SK-MEL-5 (cell line): ENCODE measurements around the gene USP27X. TPM values are rescaled to one million over a fixed set of nuclear protein-coding genes. Genes with fewer than 3 reads are reported as not detected.
A peak's percentile ranks its signal among the peaks of the same experiment; 100 is the strongest.

Source experiments
- DNase-seq: peaks from one replicate; pipeline ENCODE4 v3.0.0-alpha.2; 2016; ENCODE audit warnings: low read depth, low spot score
- in situ Hi-C: cut with HindIII; loops from 2 replicates; pipeline ENCODE4 v1.10.0; 2016; ENCODE audit warnings: low sequenced_read_pairs, high pct_unique_total_duplicates, low pct_unique_long_range_greater_than_20kb
- polyA plus RNA-seq, 2 experiments: library from polyadenylated mRNA; depleted of rRNA; stranded (reverse); fragments of >200 nt; gene quantifications; 2 replicates each; pipeline ENCODE4 v1.2.3, GENCODE V29; 2015
- total RNA-seq: library from RNA; depleted of rRNA; stranded (reverse); fragments of >200 nt; shearing (Covaris generic); gene quantifications from 2 replicates; pipeline ENCODE4 v1.2.3, GENCODE V29; 2014; rRNA removed

USP27X gene
- 7.1 and 7.8 TPM in 2 replicates for total RNA-seq
- polyA plus RNA-seq (2015; cell fraction: cytosol; rRNA removed) = 8.0 and 9.4 TPM in 2 replicates
- 3.6 and 5.2 TPM in 2 replicates for polyA plus RNA-seq (2015; cell fraction: nucleus; rRNA removed)

DNA sequence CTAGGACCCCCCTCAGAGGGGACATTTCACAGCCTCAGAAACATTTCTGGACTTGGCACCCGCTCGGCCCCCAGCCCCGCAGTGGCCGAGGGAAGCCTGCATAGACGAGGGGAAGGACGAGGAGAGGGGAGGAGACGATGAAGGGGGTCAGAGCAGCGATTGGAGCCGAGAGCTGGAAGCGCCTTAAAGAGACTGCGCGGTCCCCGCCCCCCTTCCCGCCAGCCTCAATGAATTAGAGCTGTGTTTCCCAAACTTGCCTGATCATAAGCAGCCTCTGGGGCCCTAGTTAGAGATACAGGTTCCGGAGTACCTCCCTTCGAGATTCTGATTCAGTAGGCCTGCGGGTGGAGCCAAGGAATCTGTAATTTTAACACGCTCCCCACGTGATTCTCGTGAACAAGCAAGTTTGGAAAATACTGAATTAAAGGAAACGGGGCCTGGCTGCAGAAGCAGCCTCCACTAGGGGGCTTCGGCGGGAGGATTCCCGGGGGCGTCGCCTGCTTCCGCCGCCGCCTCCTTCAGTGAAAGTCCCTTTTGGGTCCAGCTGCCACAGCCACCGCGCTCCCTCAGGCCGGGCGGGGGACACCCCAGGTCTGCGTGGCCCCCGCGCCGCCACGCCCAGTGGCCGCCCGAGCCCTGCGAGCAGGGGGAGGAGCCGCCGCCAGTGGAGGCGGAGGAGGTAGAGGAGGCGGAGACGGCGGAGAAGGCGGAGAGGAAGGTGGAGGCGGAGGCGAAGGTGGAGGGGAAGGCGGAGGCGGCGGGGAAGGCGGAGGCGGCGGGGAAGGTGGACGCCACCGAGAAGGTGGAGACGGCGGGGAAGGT, at the start of gene USP27X:
Gene USP27X (plus strand): TSS at position 651 of the 822 bp plus-strand sequence. CDS start 824 bp downstream, outside the sequence.
- peak; percentile 91 for DNase-seq
- in situ Hi-C loops = no loop called here

DNA sequence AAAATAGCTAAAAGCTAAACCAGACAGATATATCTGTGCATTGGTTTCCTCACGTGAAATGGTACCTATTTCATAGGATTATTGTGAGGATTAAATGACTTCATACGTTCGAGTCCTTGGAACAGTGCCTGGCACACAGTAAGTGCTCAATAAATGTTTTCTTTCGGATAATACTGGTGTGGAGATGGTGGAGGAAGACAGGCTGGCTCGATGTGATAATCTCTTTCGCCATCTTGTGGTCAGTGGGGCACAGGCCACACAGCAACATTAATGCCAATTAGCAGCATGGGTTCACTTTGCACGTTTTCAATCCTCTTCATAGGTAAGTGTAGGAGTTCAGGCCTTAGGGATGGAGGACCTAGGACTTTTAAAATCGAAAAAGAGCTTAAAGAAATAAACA, 40.9 kb upstream of the USP27X start:
- DNase-seq = peak; percentile 67
- in situ Hi-C loops = no loop called here

DNA sequence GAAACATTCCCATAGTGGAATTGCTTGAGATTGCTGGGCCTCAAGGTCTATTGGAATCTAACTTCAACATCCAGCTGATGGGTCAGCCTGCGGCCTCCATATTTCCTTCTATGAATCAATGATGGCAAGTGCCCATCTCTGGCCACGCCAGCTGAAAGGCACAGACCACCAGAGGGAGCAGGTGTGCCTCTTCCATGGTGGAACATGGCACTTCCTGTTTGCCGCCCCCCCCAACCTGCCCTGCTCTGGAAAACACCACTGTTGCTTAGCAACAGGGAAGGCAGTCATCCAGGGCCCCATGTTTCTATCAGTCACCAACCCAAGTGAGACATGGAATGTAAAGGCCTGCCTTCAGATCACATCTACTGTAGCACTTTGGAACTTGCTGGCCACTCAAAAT, 38.6 kb upstream of the USP27X start:
- DNase-seq = peak; percentile 84
- in situ Hi-C loops = no loop called here

DNA sequence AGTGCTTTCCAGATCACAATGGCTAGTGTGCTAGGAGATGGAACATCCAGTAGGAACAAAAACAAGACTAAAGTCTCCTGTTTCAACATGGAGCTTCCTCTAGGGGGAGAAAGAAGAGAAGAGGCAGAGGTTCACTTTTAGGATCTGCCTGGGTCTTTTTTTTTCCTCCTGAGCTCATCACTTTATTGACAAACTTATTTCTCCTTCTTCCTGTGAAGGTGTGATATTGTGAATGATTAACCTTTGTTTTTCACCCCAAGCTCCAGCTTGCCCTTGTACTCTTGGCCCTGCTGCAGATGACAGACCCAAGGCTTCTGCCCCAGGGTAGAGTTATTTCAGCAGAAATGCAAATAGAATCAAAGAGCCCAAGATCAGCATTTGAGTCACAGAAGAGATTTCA, 36.7 kb upstream of the USP27X start:
- DNase-seq = peak; percentile 48
- in situ Hi-C loops = no loop called here

DNA sequence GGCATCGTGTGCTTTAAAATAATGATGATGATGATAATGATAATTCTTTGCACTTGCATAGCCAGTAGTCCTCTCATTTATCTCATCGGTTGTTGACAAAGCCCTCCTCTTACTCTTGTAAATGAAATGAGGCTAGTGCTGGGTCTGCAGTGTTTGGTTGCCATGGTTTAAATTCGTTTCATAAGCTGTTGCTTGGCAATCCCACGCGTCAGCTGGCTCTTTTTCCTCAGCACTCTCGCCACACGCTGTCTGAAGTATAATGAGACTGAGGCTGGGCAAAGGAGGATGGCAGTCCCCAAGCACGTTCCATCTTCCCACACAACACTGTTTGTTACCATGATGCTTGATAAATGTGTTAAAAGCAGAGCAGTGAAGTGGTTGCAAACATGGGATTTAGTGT, 34.7 kb upstream of the USP27X start:
- in situ Hi-C loops = no loop called here

DNA sequence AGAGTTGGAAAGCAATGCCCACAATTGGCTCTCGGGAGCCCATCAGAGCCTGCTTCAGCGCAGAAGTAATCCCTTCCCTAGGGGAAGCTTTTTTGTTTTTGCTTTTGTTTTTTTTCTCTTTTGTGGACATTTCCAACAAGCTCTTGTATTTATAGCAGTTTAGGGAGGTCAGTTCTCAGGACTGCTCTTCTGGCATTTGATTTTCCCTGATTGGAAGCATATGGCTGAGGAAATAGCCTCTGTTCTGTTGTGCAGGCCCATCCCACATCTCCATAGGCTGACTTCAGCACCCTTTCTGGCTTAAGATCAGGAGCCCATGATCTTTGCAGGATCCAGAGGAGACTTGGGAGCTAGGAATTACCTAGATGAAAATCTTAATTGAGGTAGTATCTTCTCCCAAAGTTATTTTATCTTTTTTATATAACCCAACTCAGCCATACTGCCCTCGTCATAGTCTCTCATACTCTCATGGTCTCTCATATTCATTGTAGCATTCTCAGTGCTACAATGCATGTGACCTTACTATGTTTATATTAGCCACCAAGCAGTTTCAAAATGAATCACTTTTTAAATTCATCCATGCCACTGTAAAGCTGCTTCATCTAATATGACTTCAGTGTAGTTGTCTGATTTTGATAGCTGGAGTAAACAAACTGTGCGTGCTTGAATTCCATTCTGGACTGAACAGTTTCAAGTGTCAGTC, 33.4 kb upstream of the USP27X start:
- no peak for DNase-seq
- in situ Hi-C loops = no loop called here

More for the DNA sequence above, 34.7 kb upstream of the USP27X start:
- no peak for DNase-seq

DNA sequence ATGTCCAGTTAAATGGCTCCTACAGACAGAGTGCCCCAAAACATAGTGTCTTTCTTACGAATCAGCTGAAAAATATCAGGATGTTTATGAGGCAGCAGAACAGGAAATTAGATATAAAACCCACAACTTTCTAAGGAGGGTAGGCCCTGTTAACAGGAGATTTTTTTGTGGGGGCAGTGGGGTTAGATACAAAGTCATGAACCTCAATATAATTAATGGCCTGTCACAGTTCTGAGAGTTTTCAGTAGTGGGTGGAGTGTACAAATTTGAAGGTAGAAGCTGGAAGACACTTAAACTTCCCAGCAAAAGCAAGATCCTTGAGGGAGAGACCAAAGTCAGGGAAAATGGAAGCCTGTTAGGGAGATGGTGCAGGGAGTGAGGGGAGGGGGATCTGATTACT, 32.8 kb upstream of the USP27X start:
- in situ Hi-C loops = no loop called here
- DNase-seq = no peak

DNA sequence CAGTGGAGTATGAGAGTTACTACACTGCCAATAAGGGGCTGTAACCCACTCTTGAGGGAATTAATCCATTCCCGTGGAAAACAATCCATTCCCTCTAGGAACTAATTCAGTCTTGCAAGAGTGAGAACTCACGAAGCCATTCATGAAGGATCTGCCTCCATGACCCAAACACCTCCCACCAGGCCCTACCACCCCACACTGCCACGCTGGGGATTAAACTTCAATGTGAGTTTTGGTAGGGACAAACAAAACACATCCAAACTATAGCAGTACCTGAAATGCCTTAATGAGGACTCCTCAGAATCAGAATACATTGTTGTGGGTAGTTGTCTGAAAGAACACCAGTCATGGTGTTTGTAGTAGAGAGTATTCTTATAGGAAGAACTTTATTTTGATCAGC, 31.0 kb upstream of the USP27X start:
- DNase-seq = no peak
- in situ Hi-C loops = no loop called here

DNA sequence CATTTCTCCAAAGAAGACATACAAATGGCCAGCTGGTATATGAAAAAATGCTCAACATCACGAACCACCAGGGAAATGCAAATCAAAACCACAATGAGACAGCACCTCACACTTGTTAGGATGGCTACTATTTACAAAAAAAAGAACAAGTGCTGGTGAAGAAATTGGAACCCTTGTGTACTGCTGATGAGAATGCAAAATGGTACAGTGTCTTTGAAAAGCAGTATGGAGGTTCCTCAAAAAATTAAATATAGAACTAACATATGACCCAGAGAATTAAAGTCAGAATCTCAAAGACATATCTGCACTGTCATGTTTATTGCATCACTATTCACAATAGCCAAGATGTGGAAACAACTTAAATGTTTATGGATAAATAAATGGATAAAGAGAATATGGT, 29.3 kb upstream of the USP27X start:
- no peak for DNase-seq
- in situ Hi-C loops = no loop called here

DNA sequence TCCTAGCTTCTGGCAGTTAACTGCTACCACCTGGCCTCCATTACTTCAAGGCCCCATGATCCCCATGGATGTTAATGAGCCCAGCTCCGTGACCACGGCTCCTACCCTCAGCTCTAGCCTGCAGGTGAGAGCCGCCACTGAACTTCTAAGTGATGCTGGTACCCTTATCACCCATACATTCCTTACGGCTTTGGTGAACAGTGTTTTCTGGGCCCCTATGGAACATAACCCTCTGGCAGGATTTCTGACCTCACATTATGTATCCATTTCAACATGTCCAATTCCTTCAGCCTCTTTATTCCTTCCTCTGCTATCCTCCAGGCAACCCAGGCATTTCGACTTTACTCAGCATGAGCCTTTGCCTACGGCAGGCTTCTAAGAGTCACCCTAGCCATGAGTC, 25.6 kb upstream of the USP27X start:
- no peak for DNase-seq
- in situ Hi-C loops = no loop called here

DNA sequence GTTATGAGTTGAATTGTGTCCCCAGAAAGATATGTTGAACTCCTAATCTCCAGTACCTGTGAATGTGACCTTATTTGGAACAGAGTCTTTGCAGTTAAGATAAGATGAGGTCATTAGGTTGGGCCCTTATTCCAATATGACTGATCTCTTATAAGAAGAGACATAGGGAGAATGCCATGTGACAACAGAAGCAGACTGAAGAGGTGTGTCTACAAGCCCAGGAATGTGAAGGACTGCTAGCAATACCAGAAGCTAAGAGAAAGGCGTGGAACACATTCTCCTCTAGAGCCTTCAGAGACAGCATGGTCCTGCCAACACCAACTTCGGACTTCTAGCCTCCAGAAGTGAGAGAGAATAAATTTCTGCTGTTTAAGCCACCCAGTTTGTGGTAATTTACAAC, 22.5 kb upstream of the USP27X start:
- no peak for DNase-seq
- in situ Hi-C loops = no loop called here

DNA sequence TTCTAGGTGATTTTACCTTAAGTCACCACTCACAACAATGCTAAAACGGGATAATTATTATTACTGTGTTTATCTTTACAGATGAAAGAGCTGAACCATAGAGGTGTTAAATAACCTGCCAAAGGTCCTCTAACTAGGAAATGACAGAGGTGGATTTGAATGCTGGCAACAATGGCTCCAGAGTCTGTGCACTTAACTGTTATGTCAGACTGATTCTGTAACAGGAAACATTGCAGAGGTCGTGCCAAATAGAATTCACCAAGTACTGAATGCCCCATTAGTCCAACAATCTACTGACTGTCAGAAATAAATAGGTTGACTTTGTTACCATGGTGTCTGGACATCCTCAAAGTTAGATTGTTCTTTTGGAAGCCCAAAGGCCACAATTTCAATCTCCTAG, 20.9 kb upstream of the USP27X start:
- in situ Hi-C loops = no loop called here
- no peak for DNase-seq

DNA sequence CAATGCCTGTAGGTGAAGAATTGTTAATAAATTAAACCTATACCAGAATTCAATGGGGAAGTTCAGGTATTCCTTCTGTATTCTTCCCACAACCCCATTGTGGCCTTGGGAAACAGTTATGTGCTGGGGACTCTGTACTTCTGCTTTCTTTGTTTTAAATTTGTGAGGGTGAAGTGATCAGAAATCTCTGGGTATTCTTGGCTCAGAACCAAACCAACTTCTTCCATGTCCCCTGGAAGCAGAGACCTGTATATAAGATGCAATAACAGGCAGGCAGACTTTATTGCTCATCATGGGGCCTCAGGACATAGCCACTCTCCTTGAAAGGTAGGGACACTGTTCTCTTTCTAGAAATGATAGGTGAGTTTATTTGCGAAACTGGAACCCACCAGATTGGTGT, 19.8 kb upstream of the USP27X start:
- in situ Hi-C loops = no loop called here
- no peak for DNase-seq

DNA sequence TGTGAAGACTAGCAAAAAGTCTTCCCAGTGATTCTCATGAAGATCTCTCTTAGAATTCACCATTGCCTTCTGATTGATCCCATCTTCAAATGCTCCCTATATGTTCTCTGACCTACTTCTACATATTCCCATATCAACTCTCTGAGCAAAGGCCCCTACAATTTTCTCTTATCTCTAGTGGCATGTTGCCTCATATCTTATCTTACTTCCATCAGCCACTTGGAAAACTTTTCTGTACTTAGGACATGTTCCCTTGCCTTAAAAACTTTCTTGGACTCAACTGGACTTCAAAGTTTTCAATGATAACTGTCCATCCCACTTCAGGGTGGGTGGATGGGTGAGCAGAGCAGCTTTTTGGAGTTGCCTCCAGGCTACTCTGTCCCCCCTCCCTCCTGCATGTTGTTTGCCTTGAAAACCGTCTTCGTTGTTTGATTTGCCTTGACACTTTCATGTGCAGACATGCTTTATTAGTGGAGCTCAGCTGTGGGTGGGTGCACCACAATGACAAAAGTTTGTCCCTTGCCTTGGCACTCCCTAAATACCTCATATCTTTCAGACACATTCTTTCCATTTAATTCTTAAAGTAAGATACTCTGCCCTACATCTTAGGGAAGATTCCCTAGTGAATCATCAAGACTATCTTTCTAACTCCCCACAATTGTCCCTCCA, 18.3 kb upstream of the USP27X start:
- in situ Hi-C loops = no loop called here
- no peak for DNase-seq

DNA sequence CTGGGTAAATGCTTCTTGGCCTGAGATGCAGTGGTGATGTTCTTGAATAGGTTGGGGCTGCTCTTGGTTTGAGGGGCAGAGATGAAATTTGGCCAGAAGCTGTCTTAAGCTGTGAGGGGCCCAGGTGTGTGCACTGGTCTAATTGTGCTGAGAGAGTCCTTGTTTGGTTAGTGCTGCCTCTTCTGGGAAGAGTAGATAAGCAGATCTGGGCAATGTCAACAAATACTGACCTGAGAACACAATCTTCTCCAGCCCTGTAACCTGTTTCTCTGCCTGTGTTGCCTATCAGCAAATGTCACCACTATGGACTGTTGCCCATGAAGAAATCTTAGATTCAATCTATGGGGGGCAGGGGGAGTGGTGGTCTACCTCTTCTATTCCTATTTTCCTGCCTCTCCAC, 17.2 kb upstream of the USP27X start:
- in situ Hi-C loops = no loop called here
- DNase-seq = no peak

DNA sequence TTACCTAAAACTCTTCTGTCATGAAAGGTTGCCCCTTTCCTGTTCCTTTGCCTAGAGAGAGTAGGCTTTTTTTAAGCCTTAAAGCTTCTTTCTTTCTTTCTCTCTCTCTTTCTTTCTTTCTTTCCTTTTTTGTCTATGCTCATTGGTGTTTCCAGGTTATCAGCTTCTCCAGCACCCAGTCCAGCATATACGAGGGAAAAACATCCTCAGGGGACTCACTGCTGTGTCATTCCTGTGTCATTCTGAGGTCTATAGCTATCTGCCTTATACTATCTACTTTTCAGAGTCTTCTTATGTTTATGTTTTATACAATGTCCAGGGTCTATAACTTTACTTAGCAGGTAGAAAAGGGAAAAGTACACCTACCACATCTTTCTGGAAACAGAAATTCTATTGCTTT, 10.5 kb upstream of the USP27X start:
- DNase-seq = no peak
- in situ Hi-C loops = no loop called here

DNA sequence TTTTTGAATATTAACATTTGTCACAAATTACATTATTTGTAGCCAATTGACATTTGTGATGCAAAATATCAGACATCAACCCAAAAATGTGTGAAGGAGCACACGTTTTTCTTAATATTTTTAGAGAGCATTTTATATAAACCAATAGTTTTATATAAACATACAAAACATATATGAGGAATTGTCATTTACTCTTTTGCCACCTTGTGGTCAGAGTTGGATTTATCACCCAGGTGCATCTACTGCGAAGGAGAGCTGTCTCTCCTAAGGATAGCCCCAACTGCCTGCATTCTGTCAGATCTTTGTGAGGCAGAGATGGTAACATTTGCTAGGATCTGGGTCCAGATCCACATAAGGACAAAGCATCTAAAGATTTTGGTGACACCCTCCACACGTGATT, 2.5 kb upstream of the USP27X start:
- in situ Hi-C loops = no loop called here
- DNase-seq = peak; percentile 60

DNA sequence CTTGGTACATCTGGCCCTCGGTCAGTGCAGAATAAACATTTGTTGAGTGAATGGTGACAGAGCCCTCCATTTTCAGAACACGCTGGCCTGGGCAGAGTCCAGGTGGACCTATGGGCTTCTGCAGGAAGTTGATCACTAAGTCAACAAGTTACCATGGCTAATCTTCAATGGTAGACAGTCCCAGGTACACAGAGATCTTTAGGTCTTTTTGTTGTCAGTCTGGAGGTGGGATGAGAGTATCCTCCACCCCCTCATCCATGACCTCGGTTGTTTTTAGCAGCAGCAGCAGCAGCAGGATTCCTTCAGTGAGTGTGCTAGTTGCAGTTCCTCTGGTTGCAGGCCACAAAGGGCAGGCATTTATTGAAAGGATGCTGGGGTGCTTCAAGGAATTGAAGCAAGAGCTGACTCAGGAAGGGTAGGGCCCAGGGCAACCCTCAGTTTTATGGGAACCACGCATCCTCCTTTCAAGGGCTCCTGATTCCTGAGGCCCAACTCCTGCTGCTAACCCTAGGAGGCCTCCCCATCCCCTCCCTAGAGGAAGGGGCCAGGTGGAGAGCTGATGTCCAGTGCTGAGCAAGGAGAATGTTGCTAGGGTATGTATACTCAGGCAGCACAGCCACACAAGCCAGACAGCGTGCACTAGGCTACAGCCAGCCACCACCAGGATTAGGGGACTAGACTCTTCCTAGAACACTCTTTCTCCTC, 1.7 kb upstream of the USP27X start:
- no peak for DNase-seq
- in situ Hi-C loops = no loop called here
